ENCODE data around the gene GSDME. TPM values are rescaled to one million over a fixed set of nuclear protein-coding genes. Genes with fewer than 3 reads are reported as not detected.

Gene GSDME
- total RNA-seq, 6 donors from 2014 or later = 3.8 to 41.9 (median 7.5) TPM

DNA sequence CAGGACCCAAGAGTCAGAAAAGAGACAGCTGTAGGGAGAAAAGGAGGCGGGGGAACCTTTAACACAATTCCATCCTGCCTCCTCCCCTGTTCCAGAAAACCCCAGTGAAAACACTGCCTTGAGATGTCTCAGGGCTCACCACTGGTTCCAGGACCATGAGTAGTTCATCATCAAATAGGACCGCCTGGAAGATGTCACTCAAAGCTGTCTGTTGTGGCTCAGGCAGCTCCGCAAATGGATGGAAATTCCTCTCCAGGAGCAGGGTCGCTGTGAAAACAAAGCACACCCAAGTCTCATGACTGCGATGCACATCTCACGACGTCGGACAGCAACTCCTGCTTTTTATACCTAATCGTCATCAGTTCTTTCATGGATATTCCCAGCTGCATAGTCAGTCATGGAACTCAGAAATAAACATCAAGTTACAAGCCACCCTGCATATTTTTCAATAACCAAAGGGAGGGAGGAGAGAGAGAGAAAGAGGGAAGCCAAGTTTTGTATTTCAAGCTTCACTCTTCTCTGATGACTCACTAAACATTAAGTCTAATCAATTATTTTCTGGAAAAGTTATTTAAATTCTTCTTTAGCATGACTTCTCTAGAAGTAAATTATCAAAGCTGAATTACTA is 49.2 kb downstream of the GSDME start:
- H3K27ac ChIP-seq = no peak overlapping the region
- ATAC-seq (ENCODE audit: low FRiP score in 2 of 2) (no peak), DNase-seq (no peak)
- no peak overlapping the region for H3K4me3 ChIP-seq
- TF ChIP-seq POLR2AphosphoS5 (IDR thresholded peaks at IDR 0.05) (no peak), EP300 (IDR thresholded peaks at IDR 0.05) (no peak), POLR2A (IDR thresholded peaks at IDR 0.05) (no peak)
- TF ChIP-seq, protein P1, sequence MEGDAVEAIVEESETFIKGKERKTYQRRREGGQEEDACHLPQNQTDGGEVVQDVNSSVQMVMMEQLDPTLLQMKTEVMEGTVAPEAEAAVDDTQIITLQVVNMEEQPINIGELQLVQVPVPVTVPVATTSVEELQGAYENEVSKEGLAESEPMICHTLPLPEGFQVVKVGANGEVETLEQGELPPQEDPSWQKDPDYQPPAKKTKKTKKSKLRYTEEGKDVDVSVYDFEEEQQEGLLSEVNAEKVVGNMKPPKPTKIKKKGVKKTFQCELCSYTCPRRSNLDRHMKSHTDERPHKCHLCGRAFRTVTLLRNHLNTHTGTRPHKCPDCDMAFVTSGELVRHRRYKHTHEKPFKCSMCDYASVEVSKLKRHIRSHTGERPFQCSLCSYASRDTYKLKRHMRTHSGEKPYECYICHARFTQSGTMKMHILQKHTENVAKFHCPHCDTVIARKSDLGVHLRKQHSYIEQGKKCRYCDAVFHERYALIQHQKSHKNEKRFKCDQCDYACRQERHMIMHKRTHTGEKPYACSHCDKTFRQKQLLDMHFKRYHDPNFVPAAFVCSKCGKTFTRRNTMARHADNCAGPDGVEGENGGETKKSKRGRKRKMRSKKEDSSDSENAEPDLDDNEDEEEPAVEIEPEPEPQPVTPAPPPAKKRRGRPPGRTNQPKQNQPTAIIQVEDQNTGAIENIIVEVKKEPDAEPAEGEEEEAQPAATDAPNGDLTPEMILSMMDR (IDR thresholded peaks at IDR 0.05) = no peak
- WGBS, 2 donors = 77 to 85% methylated on average over 8 to 9 of the region's 9 CpGs
- no peaks in the 10 kb centered on the region for H3K36me3 ChIP-seq
- H3K9me3 ChIP-seq = no peaks in the 10 kb centered on the region
- no peaks in the 10 kb centered on the region for H3K4me1 ChIP-seq
- H3K27me3 ChIP-seq = no peaks in the 10 kb centered on the region

DNA sequence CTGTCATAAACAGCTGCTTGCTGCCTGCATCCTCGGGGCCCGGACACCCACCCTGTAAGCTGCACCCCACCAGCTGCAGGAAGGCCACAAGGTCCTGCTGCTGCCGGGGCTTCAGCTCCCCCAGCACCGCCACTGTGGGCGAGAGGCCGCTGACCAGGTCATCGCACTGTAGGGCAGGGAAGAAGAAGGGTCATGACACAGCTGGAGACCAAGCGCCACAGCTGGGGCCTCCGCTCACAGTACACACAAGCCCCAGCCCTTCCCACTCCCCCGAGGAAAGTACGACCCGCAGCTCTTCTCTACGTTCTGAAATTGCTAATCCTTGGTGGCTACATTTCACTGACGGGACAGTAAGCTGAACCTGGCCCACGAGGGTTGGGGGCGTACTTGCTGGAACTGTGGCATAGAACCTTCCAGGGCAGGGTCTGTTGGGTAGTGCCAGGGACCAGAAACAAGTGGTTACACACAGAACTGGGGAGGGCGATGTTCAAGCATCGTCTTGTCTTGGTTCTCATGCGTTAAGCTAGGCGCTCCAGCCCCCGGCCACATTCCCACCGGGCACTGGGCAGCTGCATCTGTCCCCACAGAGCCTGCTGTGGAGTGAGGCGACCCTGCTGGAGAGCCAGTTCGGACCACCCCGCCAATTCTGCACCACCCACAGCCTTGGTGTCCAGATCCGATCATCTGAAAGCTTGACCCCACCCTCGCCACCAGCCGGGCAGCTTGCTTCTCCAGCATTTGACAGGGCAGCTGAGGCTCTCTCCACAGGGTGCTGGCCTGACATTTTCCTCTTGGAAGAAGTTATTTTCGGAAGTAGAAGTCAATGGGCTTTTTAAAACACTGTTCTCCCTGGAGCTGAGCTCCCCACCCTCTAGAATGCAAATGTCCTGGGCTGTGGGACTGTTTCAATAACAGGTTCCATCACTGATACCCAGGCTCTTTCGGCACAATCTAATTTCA is 50.8 kb downstream of the GSDME start:
- WGBS, 2 donors = 90 to 92% methylated on average over 30 of the region's 30 CpGs
- H3K9me3 ChIP-seq = no peaks in the 10 kb centered on the region
- no peaks in the 10 kb centered on the region for H3K4me1 ChIP-seq
- H3K4me3 ChIP-seq = no peak overlapping the region
- H3K36me3 ChIP-seq = no peaks in the 10 kb centered on the region
- TF ChIP-seq POLR2A (IDR thresholded peaks at IDR 0.05) (no peak), EP300 (IDR thresholded peaks at IDR 0.05) (no peak), POLR2AphosphoS5 (IDR thresholded peaks at IDR 0.05) (no peak)
- TF ChIP-seq, protein P1 (IDR thresholded peaks at IDR 0.05) = no peak
- no peak overlapping the region for H3K27ac ChIP-seq
- ATAC-seq (ENCODE audit: low FRiP score in 2 of 2) = no peak
- DNase-seq = peak in 1 of 2 donors; percentile 73
- no peaks in the 10 kb centered on the region for H3K27me3 ChIP-seq

DNA sequence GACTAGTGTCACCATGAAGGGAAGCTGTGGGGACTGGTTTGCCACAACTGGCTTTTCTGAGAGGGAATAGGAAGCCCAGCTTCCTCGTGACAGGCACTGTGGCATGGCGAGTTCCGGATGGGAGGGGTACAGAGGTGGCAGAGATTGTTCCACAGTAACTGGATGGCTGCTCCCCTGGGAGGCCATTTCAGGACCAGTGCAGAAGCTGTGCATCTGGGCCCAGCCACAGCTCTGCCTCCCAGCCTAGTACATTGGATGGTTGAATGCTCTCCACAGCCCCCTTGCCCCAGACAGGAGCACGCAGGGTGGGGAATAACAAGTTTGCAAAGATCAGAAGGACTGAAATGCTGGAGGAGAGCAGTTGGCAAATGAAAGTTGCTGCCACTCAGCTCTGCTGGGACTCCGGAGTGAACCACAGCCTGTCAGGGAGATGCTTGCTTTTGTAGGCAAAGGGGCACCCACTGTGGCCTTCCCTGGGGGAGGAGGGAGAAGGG is 51.8 kb downstream of the GSDME start:
- WGBS, 2 donors = 71 to 88% methylated on average over 5 of the region's 5 CpGs
- ATAC-seq (ENCODE audit: low FRiP score in 2 of 2) (peak in 1 of 2 donors; percentile 18), DNase-seq (no peak)
- Histone ChIP-seq H3K9me3 (no peaks in the 10 kb centered on the region), H3K4me3 (no peak overlapping the region), H3K27me3 (no peaks in the 10 kb centered on the region), H3K4me1 (peaks cover 0 to 9% (median 0%) of the 10 kb centered on the region in 4 donors), H3K36me3 (no peaks in the 10 kb centered on the region), H3K27ac (no peak overlapping the region)
- TF ChIP-seq, protein P1 (IDR thresholded peaks at IDR 0.05) = no peak
- TF ChIP-seq EP300 (IDR thresholded peaks at IDR 0.05) = no peak
- TF ChIP-seq POLR2A (IDR thresholded peaks at IDR 0.05) = no peak
- TF ChIP-seq POLR2AphosphoS5 (IDR thresholded peaks at IDR 0.05) = no peak

DNA sequence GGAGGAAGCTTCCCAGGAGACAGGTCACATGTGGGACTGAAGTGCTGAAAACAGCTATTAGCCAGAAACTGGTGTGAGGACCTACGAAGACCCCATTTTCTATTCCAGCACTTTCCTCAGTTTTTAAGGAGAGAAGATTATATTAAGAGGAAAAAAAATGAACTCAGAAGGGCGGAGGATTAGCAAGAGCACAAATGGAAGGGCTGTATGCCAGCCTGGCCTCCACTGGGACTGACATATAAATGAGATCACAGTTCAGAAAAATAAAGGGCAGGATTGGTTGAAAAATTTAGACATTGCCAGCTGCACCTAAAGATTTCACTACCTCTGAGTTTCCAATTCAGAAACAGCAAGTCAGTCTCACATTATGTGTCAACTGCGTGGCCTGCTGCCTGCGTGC is 53.0 kb downstream of the GSDME start:
- Histone ChIP-seq H3K27ac (no peak overlapping the region), H3K36me3 (no peaks in the 10 kb centered on the region), H3K27me3 (no peaks in the 10 kb centered on the region), H3K4me1 (peaks cover 0 to 10% (median 0%) of the 10 kb centered on the region in 4 donors), H3K9me3 (no peaks in the 10 kb centered on the region), H3K4me3 (no peak overlapping the region)
- WGBS, 2 donors = 81 to 88% methylated on average over 4 of the region's 4 CpGs
- no peak for ATAC-seq (ENCODE audit: low FRiP score in 2 of 2)
- no peak for TF ChIP-seq POLR2AphosphoS5 (IDR thresholded peaks at IDR 0.05)
- TF ChIP-seq, protein P1 (IDR thresholded peaks at IDR 0.05) = no peak
- no peak for DNase-seq

All from upper lobe of left lung (tissue), 6 donors.